IMR-90 (cell line): ENCODE measurements around the gene PLBD2. TPM values are rescaled to one million over a fixed set of nuclear protein-coding genes. Genes with fewer than 3 reads are reported as not detected.

Experiments used
- ATAC-seq: fragments of 200-7000 bp; cut with Tn5 transposase; 2 replicates; pipeline ENCODE4 v1.9.1; 2020; ENCODE audit warnings: low read depth, mild to moderate bottlenecking, moderate library complexity
- BruUV-seq: library from RNA; stranded (reverse); fragments of 400-500 nt; replicated peaks from 2 replicates; lab custom pipeline; 2021; lab: Mats Ljungman, UMichigan
- CTCF ChIA-PET: fragments of 300-600 bp; formaldehyde crosslinking; extraction: SDS; loops from one replicate; lab custom pipeline; 2021; ENCODE audit warnings: antibody characterized with exemption; lab: Yijun Ruan, JAX
- POLR2A ChIA-PET: fragments of 300-600 bp; sonication (Branson Sonifier 250); formaldehyde crosslinking; loops from one replicate; lab custom pipeline; 2022; ENCODE audit warnings: antibody characterized with exemption; ENCODE audit not compliant: unreplicated experiment; lab: Charles Lee
- DNase-seq: peaks from one replicate; pipeline ENCODE4 v3.0.0; 2013
- H2AFZ ChIP-seq: replicated peaks from 2 replicates; pipeline ENCODE3; 2013; ENCODE audit warnings: low read length, mild to moderate bottlenecking; ENCODE audit not compliant: poor library complexity
- H2AK5ac ChIP-seq: 2 replicates; pipeline ENCODE4 v1.6.1; 2013; ENCODE audit warnings: low read depth, low read length, inconsistent platforms
- H2AK9ac ChIP-seq: replicated peaks from 2 replicates; pipeline ENCODE3; 2013; ENCODE audit warnings: mild to moderate bottlenecking, low read depth, low read length, moderate library complexity; ENCODE audit not compliant: poor library complexity
- H2BK120ac ChIP-seq: 2 replicates; pipeline ENCODE4 v1.6.1; 2013; ENCODE audit warnings: low read depth, low read length, inconsistent platforms
- H2BK15ac ChIP-seq: 3 replicates; pipeline ENCODE4 v1.6.1; 2013; ENCODE audit warnings: low read depth, low read length, inconsistent platforms
- H2BK20ac ChIP-seq: 2 replicates; pipeline ENCODE4 v1.6.1; 2013; ENCODE audit warnings: low read depth, mild to moderate bottlenecking, inconsistent platforms, low read length, moderate library complexity
- H2BK5ac ChIP-seq: 2 replicates; pipeline ENCODE4 v1.6.1; 2013; ENCODE audit warnings: mild to moderate bottlenecking, low read depth, low read length, inconsistent platforms; ENCODE audit not compliant: poor library complexity, severe bottlenecking
- H3K14ac ChIP-seq: replicated peaks from 2 replicates; pipeline ENCODE4 v1.6.1; 2013; ENCODE audit warnings: low read depth, low read length, inconsistent platforms
- H3K18ac ChIP-seq: 2 replicates; pipeline ENCODE4 v1.6.1; 2013; ENCODE audit warnings: low read depth, low read length, control low read depth
- H3K23ac ChIP-seq: 2 replicates; pipeline ENCODE4 v1.6.1; 2013; ENCODE audit warnings: low read depth, low read length, inconsistent platforms
- H3K27ac ChIP-seq: 2 replicates; pipeline ENCODE4 v1.5.1; 2013; ENCODE audit warnings: mild to moderate bottlenecking, control low read depth, low read length; ENCODE audit not compliant: insufficient read depth
- H3K27me3 ChIP-seq: 2 replicates; pipeline ENCODE4 v1.6.1; 2013; ENCODE audit warnings: low read length; ENCODE audit not compliant: control insufficient read depth, insufficient read depth
- H3K36me3 ChIP-seq: 2 replicates; pipeline ENCODE4 v1.6.1; 2013; ENCODE audit warnings: low read length, mixed read lengths; ENCODE audit not compliant: control insufficient read depth, insufficient read depth
- H3K4ac ChIP-seq: 2 replicates; pipeline ENCODE4 v1.6.1; 2013; ENCODE audit warnings: low read depth, low read length, inconsistent platforms
- H3K4me1 ChIP-seq: 2 replicates; pipeline ENCODE4 v1.6.1; 2013; ENCODE audit warnings: low read length, mixed read lengths; ENCODE audit not compliant: control insufficient read depth, insufficient read depth
- H3K4me2 ChIP-seq: 2 replicates; pipeline ENCODE4 v1.6.1; 2013; ENCODE audit warnings: low read depth, mild to moderate bottlenecking, control low read depth, low read length, moderate library complexity
- H3K4me3 ChIP-seq: 2 replicates; pipeline ENCODE4 v1.5.1; 2013; ENCODE audit warnings: low read depth, mild to moderate bottlenecking, control low read depth, low read length, moderate library complexity; ENCODE audit not compliant: insufficient read depth
- H3K56ac ChIP-seq: 2 replicates; pipeline ENCODE4 v1.6.1; 2013; ENCODE audit warnings: low read length, inconsistent platforms; ENCODE audit not compliant: insufficient read depth; ENCODE audit errors: extremely low read depth
- H3K79me1 ChIP-seq, 2 experiments: 2 replicates each; pipeline ENCODE4 v1.6.1; 2013; ENCODE audit warnings: low read length in 2 of 2, inconsistent platforms in 1 of 2, low read depth in 1 of 2
- H3K9ac ChIP-seq: 2 replicates; pipeline ENCODE4 v1.6.1; 2013; ENCODE audit warnings: low read depth, low read length, control low read depth
- H3K9me1 ChIP-seq: 2 replicates; pipeline ENCODE4 v1.6.1; 2013; ENCODE audit warnings: low read length, inconsistent platforms; ENCODE audit not compliant: insufficient read depth
- H3K9me3 ChIP-seq: 2 replicates; pipeline ENCODE4 v1.6.1; 2013; ENCODE audit warnings: low read length; ENCODE audit not compliant: control insufficient read depth, insufficient read depth
- H4K20me1 ChIP-seq: 2 replicates; pipeline ENCODE4 v1.6.1; 2013; ENCODE audit warnings: low read length, inconsistent platforms; ENCODE audit not compliant: insufficient read depth
- H4K5ac ChIP-seq: 2 replicates; pipeline ENCODE4 v1.6.1; 2013; ENCODE audit warnings: mild to moderate bottlenecking, low read depth, low read length, control low read depth
- H4K8ac ChIP-seq, 2 experiments: 2 replicates each; pipeline ENCODE4 v1.6.1; 2013; ENCODE audit warnings: low read depth in 2 of 2, low read length in 2 of 2, control low read depth in 1 of 2, inconsistent platforms in 1 of 2
- H4K91ac ChIP-seq: 2 replicates; pipeline ENCODE4 v1.6.1; 2013; ENCODE audit warnings: low read depth, low read length, inconsistent platforms; ENCODE audit not compliant: insufficient read depth
- FOS ChIP-seq: fragments of 150-350 bp; IDR thresholded peaks from 2 replicates; pipeline ENCODE4 v1.6.1; 2016; ENCODE audit warnings: low read depth, low read length
- SMC3 ChIP-seq: fragments of 150-350 bp; IDR thresholded peaks from 2 replicates; pipeline ENCODE4 v1.6.1; 2016; ENCODE audit warnings: low read depth, mild to moderate bottlenecking, antibody characterized with exemption, low read length, moderate library complexity
- WGBS, 2 experiments: methylation state at CpG; one replicate each; pipeline versions ENCODE4 v1.1.5 to v1.1.7; 2013; ENCODE audit warnings: missing lambda C conversion rate in 2 of 2; ENCODE audit not compliant: insufficient read length in 1 of 2; ENCODE audit errors: extremely low coverage in 2 of 2; 5-methylcytosine and 5-hydroxymethylcytosine counted together
- dilution Hi-C: fragments of 300-500 bp; cut with HindIII; formaldehyde crosslinking; loops from one replicate; pipeline ENCODE4 v1.14.3; 2018; ENCODE audit warnings: low sequenced_read_pairs; ENCODE audit not compliant: unreplicated experiment
- in situ Hi-C: fragments of 300-500 bp; cut with MboI; formaldehyde crosslinking; loops from 3 replicates; pipeline ENCODE4 v1.14.3; 2019; ENCODE audit warnings: low sequenced_read_pairs, inconsistent platforms, mixed read lengths
- intact Hi-C: fragments of 100-400 bp; cut with micrococcal nuclease; formaldehyde crosslinking; loops from 2 replicates; pipeline ENCODE4 v1.10.0; 2022
- polyA plus RNA-seq, 3 experiments: library from polyadenylated mRNA; depleted of rRNA; stranded (reverse); fragments of >200 nt; gene quantifications; 2 replicates each; pipeline ENCODE4 v1.2.3, GENCODE V29; 2012; ENCODE audit warnings: low replicate concordance in 1 of 3
- total RNA-seq: library from RNA; depleted of rRNA; stranded (reverse); fragments of >200 nt; gene quantifications from 2 replicates; pipeline ENCODE4 v1.2.3, GENCODE V29; 2012

The PLBD2 gene
- total and polyA plus RNA-seq, 2 of the 4 experiments (the other 2 are of a cell fraction), result 7.3 to 44.5 TPM

DNA sequence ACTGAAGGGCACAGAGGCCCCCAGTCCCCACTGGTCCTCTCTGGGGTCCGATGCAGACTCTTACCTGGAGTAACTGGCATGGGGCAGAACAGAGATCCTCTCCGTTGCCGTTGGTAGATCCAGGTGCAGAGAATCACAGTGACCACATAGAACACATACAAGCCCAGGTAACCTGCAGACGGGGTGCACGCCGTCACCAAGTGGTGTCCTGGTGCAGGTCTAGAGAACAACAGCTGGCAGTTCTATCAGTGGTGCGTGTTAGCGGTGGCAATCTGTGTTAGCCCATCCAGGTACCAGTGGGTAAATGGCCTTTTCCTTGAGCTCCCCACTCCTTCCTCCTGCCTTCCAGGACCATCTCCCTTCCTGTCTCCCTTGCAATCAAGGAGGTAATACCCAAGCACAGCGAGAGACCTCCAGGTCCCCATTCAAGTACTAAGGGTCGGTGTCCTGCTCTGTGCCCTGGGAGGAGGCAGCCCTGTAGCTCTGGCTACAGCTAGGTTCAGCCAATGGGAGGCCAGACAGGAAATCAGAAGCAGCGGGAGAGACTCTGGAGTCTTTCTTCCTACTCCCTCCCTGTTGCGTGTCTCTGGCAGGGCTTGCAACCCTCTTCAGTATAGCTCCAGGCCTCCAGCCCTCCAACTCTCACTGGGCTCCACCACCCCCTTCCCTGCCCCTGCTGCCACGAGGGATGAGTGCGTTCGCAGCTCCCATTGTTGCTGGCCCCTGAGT is 39.3 kb upstream of the PLBD2 start:
- Histone ChIP-seq H3K4ac (no peak overlapping the region), H2BK5ac (no peak overlapping the region), H3K4me1 (peaks cover 4% of the 10 kb centered on the region), H3K27me3 (no peaks in the 10 kb centered on the region), H2AK5ac (no peak overlapping the region), H3K9me1 (peaks cover 8% of the 10 kb centered on the region; the same call in 1 of the 2 replicates), H4K20me1 (no peaks in the 10 kb centered on the region), H3K14ac (no peak overlapping the region), H3K23ac (no peak overlapping the region), H3K56ac (no peak overlapping the region), H4K91ac (no peak overlapping the region), H3K27ac (no peak overlapping the region), H3K79me1 (peaks cover 3 to 7% of the 10 kb centered on the region in 2 experiments; a peak in 2 of 4 replicates), H2AFZ (no peak overlapping the region), H2AK9ac (peak overlapping the region; percentile 37), H4K5ac (no peak overlapping the region), H2BK20ac (no peak overlapping the region), H2BK15ac (no peak overlapping the region), H3K4me3 (no peak overlapping the region), H4K8ac (no peak overlapping the region), H3K18ac (no peak overlapping the region), H3K9ac (no peak overlapping the region), H3K9me3 (peaks cover 2% of the 10 kb centered on the region; the same call in 1 of the 2 replicates), H3K36me3 (peaks cover 11% of the 10 kb centered on the region), H3K4me2 (no peak overlapping the region), H2BK120ac (no peak overlapping the region)
- in situ Hi-C loops, result loop anchor here (10.0 kb wide), 1 partner anchor 596 kb away; no protein-coding TSS in a partner anchor
- POLR2A ChIA-PET, result no interaction called here
- DNase-seq, result no peak
- dilution Hi-C loops, result no loop called here
- TF ChIP-seq SMC3, result no peak
- no peak for TF ChIP-seq FOS
- CTCF ChIA-PET, result interaction anchor here (0.6 kb wide), 1 partner anchor 9 kb away, joined by 3 read pairs; no protein-coding TSS in a partner anchor
- no peak for ATAC-seq
- 89% methylated on average over 10 of the region's 15 CpGs; no CpG with 5 or more reads in 1 of the 2 experiments for WGBS, 2 experiments
- intact Hi-C loops, result no loop called here
- BruUV-seq, result no TSS peak
